ENCODE data around the gene SNRNP70. TPM values are rescaled to one million over a fixed set of nuclear protein-coding genes. Genes with fewer than 3 reads are reported as not detected.

SNRNP70 gene
- total and polyA plus RNA-seq, 10 of the 15 experiments (the other 5 are each of a cell fraction or from before 2014, with no cell fraction given): 2.7 to 453 (median 159) TPM

GRCh38 chr19:49073514-49074378, 11.5 kb upstream of the SNRNP70 start:
- Histone ChIP-seq H3K4me1 (ENCODE audit: control insufficient read depth, insufficient read depth, low read length) (no peaks in the 10 kb centered on the region), H4K20me1 (ENCODE audit: control insufficient read depth, insufficient read depth) (no peaks in the 10 kb centered on the region), H3K79me2 (ENCODE audit: control insufficient read depth, insufficient read depth, low read length) (no peaks in the 10 kb centered on the region), H3K4me2 (ENCODE audit: control insufficient read depth, insufficient read depth) (no peak overlapping the region), H3K36me3 (ENCODE audit: control insufficient read depth in 2 of 2, insufficient read depth in 2 of 2, low read length in 1 of 2) (no peaks in the 10 kb centered on the region), H3K4me3 (no peak overlapping the region), H2AFZ (ENCODE audit: control insufficient read depth, low read depth, low read length) (no peak overlapping the region), H3K27ac (ENCODE audit: control insufficient read depth, insufficient read depth) (no peak overlapping the region), H3K9ac (ENCODE audit: control insufficient read depth, insufficient read depth, low read length) (no peak overlapping the region), H3K27me3 (replicated peaks in 1 of 2; ENCODE audit: control insufficient read depth in 2 of 2, insufficient read depth in 2 of 2, low read length in 1 of 2) (peaks cover 0 to 3% of the 10 kb centered on the region in 2 experiments; a peak in 3 of 4 replicates), H3K9me3 (replicated peaks; ENCODE audit: control insufficient read depth, insufficient read depth, low read length) (no peaks in the 10 kb centered on the region; the same call in 2 of the 3 replicates)
- intact Hi-C loops (cut with micrococcal nuclease; ENCODE audit: unreplicated experiment) (no loop called here), in situ Hi-C loops (cut with MboI) (no loop called here)
- no TSS peak for BruUV-seq (replicated peaks)
- FAIRE-seq (no peak), DNase-seq (ENCODE audit: low read depth, low spot score) (no peak), ATAC-seq (peak; percentile 41; the same call in 2 of the 3 replicates)
- ChIA-PET RAD21 (ENCODE audit: unreplicated experiment) (no interaction called here), POLR2A (interaction anchor here (0.7 kb wide), 1 partner anchor 25 kb away, joined by 8 read pairs; no protein-coding TSS in a partner anchor), CTCF (interaction anchor here (0.6 to 2.6 kb wide), 5 partner anchors 26 to 731 kb away, joined by 3 to 15 read pairs (median 4); no protein-coding TSS in a partner anchor), SMC1A (ENCODE audit: uncharacterized antibody, unreplicated experiment) (interaction anchor here (0.8 to 1.3 kb wide), 2 partner anchors 24 to 135 kb away, joined by 3 read pairs; no protein-coding TSS in a partner anchor)
- TF ChIP-seq TCF12 (IDR thresholded peaks at IDR 0.05; ENCODE audit: low read depth, low read length) (no peak), CTCF (IDR thresholded peaks at IDR 0.05 in 2 of 3, conservative IDR thresholded peaks at IDR 0.05 in 1 of 3; ENCODE audit: control insufficient read depth in 2 of 3, extremely low read depth in 1 of 3, insufficient read depth in 1 of 3, low read depth in 3 of 3, low read length in 3 of 3) (peak in 2 of 3 experiments; percentile 12 to 34; a peak in 2 of 6 replicates)
- 56% methylated on average over 23 of the region's 23 CpGs for WGBS (ENCODE audit: insufficient coverage, insufficient replicate concordance, low lambda C conversion rate, missing lambda C conversion rate)

Data from GM12878 (cell line).